Astrocyte (in vitro differentiated cells and primary cell): ENCODE data around the gene UBA52.

Experiments used
- CTCF ChIP-seq: IDR thresholded peaks from 2 replicates; pipeline ENCODE4 v1.5.1; 2011; ENCODE audit warnings: low read depth, mild to moderate bottlenecking, inconsistent platforms, low read length, moderate library complexity; ENCODE audit not compliant: insufficient read depth
- EZH2 ChIP-seq: IDR thresholded peaks from 2 replicates; pipeline ENCODE4 v1.6.1; 2012; ENCODE audit warnings: mild to moderate bottlenecking, low read length, inconsistent platforms; ENCODE audit not compliant: insufficient read depth

GRCh38 chr19:18599485-18599884, 27.8 kb downstream of the UBA52 start:
- TF ChIP-seq EZH2 (no peak), CTCF (no peak)
